ENCODE data around the gene SLC25A22. TPM values are rescaled to one million over a fixed set of nuclear protein-coding genes. Genes with fewer than 3 reads are reported as not detected.

SLC25A22 gene
- polyA plus RNA-seq, 1 donor (not counting 4 experiments of a cell fraction or from before 2014, with no cell fraction given) = 13.5 TPM

DNA sequence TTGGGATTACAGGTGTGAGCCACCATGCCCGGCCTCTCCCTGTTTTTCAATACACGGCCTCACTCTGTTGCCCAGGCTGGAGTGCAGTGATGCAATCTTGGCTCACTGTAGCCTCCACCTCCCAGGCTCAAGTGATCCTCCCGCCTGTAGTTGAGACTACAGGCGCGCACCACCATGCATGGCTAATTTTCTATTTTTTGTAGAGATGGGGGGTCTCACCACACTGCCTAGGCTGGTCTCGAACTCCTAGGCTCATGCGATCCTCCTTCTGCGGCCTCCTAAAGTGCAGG lies 32.3 kb downstream of the SLC25A22 start:
- Histone ChIP-seq H3K27ac (ENCODE audit: control insufficient read depth, insufficient read depth, low read length) (no peak overlapping the region), H3K4me2 (ENCODE audit: control insufficient read depth, extremely low read depth, insufficient read depth, low read depth, low read length) (no peak overlapping the region), H3K36me3 (ENCODE audit: control insufficient read depth in 2 of 2, extremely low read depth in 1 of 2, insufficient read depth in 2 of 2, low read length in 2 of 2) (peaks cover 39 to 44% of the 10 kb centered on the region in 2 experiments), H3K9me3 (ENCODE audit: control insufficient read depth, low read depth, low read length) (no peaks in the 10 kb centered on the region), H3K4me1 (ENCODE audit: control insufficient read depth, extremely low read depth, insufficient read depth, low read length) (peaks cover 19% of the 10 kb centered on the region), H3K79me2 (ENCODE audit: control insufficient read depth, insufficient read depth, low read length) (peaks cover 6% of the 10 kb centered on the region), H3K9me1 (ENCODE audit: control insufficient read depth, extremely low read depth, insufficient read depth, low read length) (peaks cover 3% of the 10 kb centered on the region), H3K27me3 (ENCODE audit: control insufficient read depth, extremely low read depth, insufficient read depth, low read length) (no peaks in the 10 kb centered on the region), H3K4me3 (ENCODE audit: control insufficient read depth in 2 of 3, extremely low read depth in 1 of 3, insufficient read depth in 2 of 3, low read depth in 1 of 3, low read length in 3 of 3) (no peak overlapping the region), H3K9ac (ENCODE audit: control insufficient read depth, extremely low read depth, insufficient read depth, low read length) (no peak overlapping the region), H2AFZ (ENCODE audit: control insufficient read depth, low read length) (no peak overlapping the region), H4K20me1 (ENCODE audit: control insufficient read depth, extremely low read depth, insufficient read depth, low read length) (peaks cover 15% of the 10 kb centered on the region)
- FAIRE-seq = no peak
- DNase-seq (ENCODE audit: low read depth, low spot score) = no peak
- TF ChIP-seq CTCF (optimal IDR thresholded peaks at IDR 0.05 in 1 of 3, IDR thresholded peaks at IDR 0.05 in 1 of 3, conservative IDR thresholded peaks at IDR 0.05 in 1 of 3; ENCODE audit: extremely low read depth in 1 of 3, insufficient read depth in 2 of 3, low read length in 3 of 3) (no peak), EZH2 (IDR thresholded peaks at IDR 0.05; ENCODE audit: low read length) (no peak)
- dilution Hi-C loops (cut with MboI; ENCODE audit: extremely low pct_ligation_motif_present, low sequenced_read_pairs) = no loop called here

DNA sequence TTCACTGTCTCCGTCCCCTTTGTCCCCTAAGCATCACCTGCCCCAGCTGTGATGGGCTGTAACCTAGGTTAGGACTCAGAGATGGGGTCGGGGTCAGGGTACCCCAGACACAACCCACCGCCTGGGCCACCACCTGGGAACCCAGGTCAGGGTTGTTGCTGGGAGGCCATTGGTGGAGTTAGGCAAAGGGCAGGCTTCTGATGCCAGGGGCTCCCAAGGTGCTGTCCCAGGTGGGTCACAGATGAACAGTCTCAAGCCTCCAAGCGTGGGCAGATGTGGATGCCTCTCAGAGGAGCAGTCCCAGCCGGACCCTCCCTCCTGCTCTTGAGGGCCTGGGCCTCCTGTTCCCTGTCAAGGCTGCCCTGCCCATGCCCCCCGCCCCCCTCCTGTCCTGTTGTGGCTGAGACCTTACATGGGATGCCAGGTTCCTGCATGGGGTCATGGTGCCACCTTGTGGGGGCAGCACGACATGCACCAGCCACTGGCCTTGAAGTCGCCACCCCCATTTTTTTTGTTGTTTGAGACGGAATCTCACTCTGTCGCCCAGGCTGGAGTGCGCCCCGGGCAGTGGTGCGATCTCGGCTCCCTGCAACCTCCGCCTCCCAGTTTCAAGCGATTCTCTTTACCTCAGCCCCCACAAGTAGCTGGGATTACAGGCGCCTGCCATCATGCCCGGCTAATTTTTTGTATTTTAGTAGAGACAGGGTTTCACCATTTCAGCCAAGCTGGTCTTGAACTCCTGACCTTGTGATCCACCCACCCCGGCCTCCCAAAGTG lies 32.9 kb downstream of the SLC25A22 start:
- no peak overlapping the region for H2AFZ ChIP-seq (ENCODE audit: control insufficient read depth, low read length)
- no peak overlapping the region for H3K4me2 ChIP-seq (ENCODE audit: control insufficient read depth, extremely low read depth, insufficient read depth, low read depth, low read length)
- dilution Hi-C loops (cut with MboI; ENCODE audit: extremely low pct_ligation_motif_present, low sequenced_read_pairs) = no loop called here
- DNase-seq (ENCODE audit: low read depth, low spot score) (no peak), FAIRE-seq (no peak)
- no peaks in the 10 kb centered on the region for H3K9me3 ChIP-seq (ENCODE audit: control insufficient read depth, low read depth, low read length)
- H4K20me1 ChIP-seq (ENCODE audit: control insufficient read depth, extremely low read depth, insufficient read depth, low read length) = peaks cover 11% of the 10 kb centered on the region
- peaks cover 35 to 41% of the 10 kb centered on the region in 2 experiments for H3K36me3 ChIP-seq (ENCODE audit: control insufficient read depth in 2 of 2, extremely low read depth in 1 of 2, insufficient read depth in 2 of 2, low read length in 2 of 2)
- H3K9me1 ChIP-seq (ENCODE audit: control insufficient read depth, extremely low read depth, insufficient read depth, low read length) = peaks cover 3% of the 10 kb centered on the region
- no peak overlapping the region for H3K27ac ChIP-seq (ENCODE audit: control insufficient read depth, insufficient read depth, low read length)
- H3K4me3 ChIP-seq (ENCODE audit: control insufficient read depth in 2 of 3, extremely low read depth in 1 of 3, insufficient read depth in 2 of 3, low read depth in 1 of 3, low read length in 3 of 3) = no peak overlapping the region
- no peaks in the 10 kb centered on the region for H3K27me3 ChIP-seq (ENCODE audit: control insufficient read depth, extremely low read depth, insufficient read depth, low read length)
- no peak overlapping the region for H3K9ac ChIP-seq (ENCODE audit: control insufficient read depth, extremely low read depth, insufficient read depth, low read length)
- H3K4me1 ChIP-seq (ENCODE audit: control insufficient read depth, extremely low read depth, insufficient read depth, low read length) = peaks cover 19% of the 10 kb centered on the region
- TF ChIP-seq EZH2 (IDR thresholded peaks at IDR 0.05; ENCODE audit: low read length) (no peak), CTCF (optimal IDR thresholded peaks at IDR 0.05 in 1 of 3, IDR thresholded peaks at IDR 0.05 in 1 of 3, conservative IDR thresholded peaks at IDR 0.05 in 1 of 3; ENCODE audit: extremely low read depth in 1 of 3, insufficient read depth in 2 of 3, low read length in 3 of 3) (peak; percentile 48 to 79 (median 60))
- H3K79me2 ChIP-seq (ENCODE audit: control insufficient read depth, insufficient read depth, low read length) = peaks cover 2% of the 10 kb centered on the region
